IMR-90 (cell line): Measurements from ENCODE around the gene GRAMD2B. TPM values are rescaled to one million over a fixed set of nuclear protein-coding genes. Genes with fewer than 3 reads are reported as not detected.

Source experiments
- ATAC-seq: fragments of 200-7000 bp; cut with Tn5 transposase; 2 replicates; pipeline ENCODE4 v1.9.1; 2020; ENCODE audit warnings: low read depth, mild to moderate bottlenecking, moderate library complexity
- BruUV-seq: library from RNA; stranded (reverse); fragments of 400-500 nt; replicated peaks from 2 replicates; lab custom pipeline; 2021; lab: Mats Ljungman, UMichigan
- CTCF ChIA-PET: fragments of 300-600 bp; formaldehyde crosslinking; extraction: SDS; loops from one replicate; lab custom pipeline; 2021; ENCODE audit warnings: antibody characterized with exemption; lab: Yijun Ruan, JAX
- POLR2A ChIA-PET: fragments of 300-600 bp; sonication (Branson Sonifier 250); formaldehyde crosslinking; loops from one replicate; lab custom pipeline; 2022; ENCODE audit warnings: antibody characterized with exemption; ENCODE audit not compliant: unreplicated experiment; lab: Charles Lee
- DNase-seq: peaks from one replicate; pipeline ENCODE4 v3.0.0; 2013
- H2AFZ ChIP-seq: replicated peaks from 2 replicates; pipeline ENCODE3; 2013; ENCODE audit warnings: low read length, mild to moderate bottlenecking; ENCODE audit not compliant: poor library complexity
- H2AK5ac ChIP-seq: 2 replicates; pipeline ENCODE4 v1.6.1; 2013; ENCODE audit warnings: low read depth, low read length, inconsistent platforms
- H2AK9ac ChIP-seq: replicated peaks from 2 replicates; pipeline ENCODE3; 2013; ENCODE audit warnings: mild to moderate bottlenecking, low read depth, low read length, moderate library complexity; ENCODE audit not compliant: poor library complexity
- H2BK120ac ChIP-seq: 2 replicates; pipeline ENCODE4 v1.6.1; 2013; ENCODE audit warnings: low read depth, low read length, inconsistent platforms
- H2BK15ac ChIP-seq: 3 replicates; pipeline ENCODE4 v1.6.1; 2013; ENCODE audit warnings: low read depth, low read length, inconsistent platforms
- H2BK20ac ChIP-seq: 2 replicates; pipeline ENCODE4 v1.6.1; 2013; ENCODE audit warnings: low read depth, mild to moderate bottlenecking, inconsistent platforms, low read length, moderate library complexity
- H2BK5ac ChIP-seq: 2 replicates; pipeline ENCODE4 v1.6.1; 2013; ENCODE audit warnings: mild to moderate bottlenecking, low read depth, low read length, inconsistent platforms; ENCODE audit not compliant: poor library complexity, severe bottlenecking
- H3K14ac ChIP-seq: replicated peaks from 2 replicates; pipeline ENCODE4 v1.6.1; 2013; ENCODE audit warnings: low read depth, low read length, inconsistent platforms
- H3K18ac ChIP-seq: 2 replicates; pipeline ENCODE4 v1.6.1; 2013; ENCODE audit warnings: low read depth, low read length, control low read depth
- H3K23ac ChIP-seq: 2 replicates; pipeline ENCODE4 v1.6.1; 2013; ENCODE audit warnings: low read depth, low read length, inconsistent platforms
- H3K27ac ChIP-seq: 2 replicates; pipeline ENCODE4 v1.5.1; 2013; ENCODE audit warnings: mild to moderate bottlenecking, control low read depth, low read length; ENCODE audit not compliant: insufficient read depth
- H3K27me3 ChIP-seq: 2 replicates; pipeline ENCODE4 v1.6.1; 2013; ENCODE audit warnings: low read length; ENCODE audit not compliant: control insufficient read depth, insufficient read depth
- H3K36me3 ChIP-seq: 2 replicates; pipeline ENCODE4 v1.6.1; 2013; ENCODE audit warnings: low read length, mixed read lengths; ENCODE audit not compliant: control insufficient read depth, insufficient read depth
- H3K4ac ChIP-seq: 2 replicates; pipeline ENCODE4 v1.6.1; 2013; ENCODE audit warnings: low read depth, low read length, inconsistent platforms
- H3K4me1 ChIP-seq: 2 replicates; pipeline ENCODE4 v1.6.1; 2013; ENCODE audit warnings: low read length, mixed read lengths; ENCODE audit not compliant: control insufficient read depth, insufficient read depth
- H3K4me2 ChIP-seq: 2 replicates; pipeline ENCODE4 v1.6.1; 2013; ENCODE audit warnings: low read depth, mild to moderate bottlenecking, control low read depth, low read length, moderate library complexity
- H3K4me3 ChIP-seq: 2 replicates; pipeline ENCODE4 v1.5.1; 2013; ENCODE audit warnings: low read depth, mild to moderate bottlenecking, control low read depth, low read length, moderate library complexity; ENCODE audit not compliant: insufficient read depth
- H3K56ac ChIP-seq: 2 replicates; pipeline ENCODE4 v1.6.1; 2013; ENCODE audit warnings: low read length, inconsistent platforms; ENCODE audit not compliant: insufficient read depth; ENCODE audit errors: extremely low read depth
- H3K79me1 ChIP-seq, 2 experiments: 2 replicates each; pipeline ENCODE4 v1.6.1; 2013; ENCODE audit warnings: low read length in 2 of 2, inconsistent platforms in 1 of 2, low read depth in 1 of 2
- H3K9ac ChIP-seq: 2 replicates; pipeline ENCODE4 v1.6.1; 2013; ENCODE audit warnings: low read depth, low read length, control low read depth
- H3K9me1 ChIP-seq: 2 replicates; pipeline ENCODE4 v1.6.1; 2013; ENCODE audit warnings: low read length, inconsistent platforms; ENCODE audit not compliant: insufficient read depth
- H3K9me3 ChIP-seq: 2 replicates; pipeline ENCODE4 v1.6.1; 2013; ENCODE audit warnings: low read length; ENCODE audit not compliant: control insufficient read depth, insufficient read depth
- H4K20me1 ChIP-seq: 2 replicates; pipeline ENCODE4 v1.6.1; 2013; ENCODE audit warnings: low read length, inconsistent platforms; ENCODE audit not compliant: insufficient read depth
- H4K5ac ChIP-seq: 2 replicates; pipeline ENCODE4 v1.6.1; 2013; ENCODE audit warnings: mild to moderate bottlenecking, low read depth, low read length, control low read depth
- H4K8ac ChIP-seq, 2 experiments: 2 replicates each; pipeline ENCODE4 v1.6.1; 2013; ENCODE audit warnings: low read depth in 2 of 2, low read length in 2 of 2, control low read depth in 1 of 2, inconsistent platforms in 1 of 2
- H4K91ac ChIP-seq: 2 replicates; pipeline ENCODE4 v1.6.1; 2013; ENCODE audit warnings: low read depth, low read length, inconsistent platforms; ENCODE audit not compliant: insufficient read depth
- BHLHE40 ChIP-seq: fragments of 150-350 bp; IDR thresholded peaks from 2 replicates; pipeline ENCODE4 v1.6.1; 2016; ENCODE audit warnings: mild to moderate bottlenecking, low read depth, low read length
- CEBPB ChIP-seq: IDR thresholded peaks from 2 replicates; pipeline ENCODE4 v1.6.1; 2012; ENCODE audit warnings: low read depth, low read length, improper control_type of control experiment
- CHD1 ChIP-seq: IDR thresholded peaks from 2 replicates; pipeline ENCODE4 v1.6.1; 2012; ENCODE audit warnings: low read depth, low read length, improper control_type of control experiment
- ELK1 ChIP-seq: fragments of 150-350 bp; IDR thresholded peaks from 2 replicates; pipeline ENCODE4 v1.6.1; 2016; ENCODE audit warnings: low read depth, mild to moderate bottlenecking, low read length, moderate library complexity, borderline replicate concordance
- MAZ ChIP-seq: IDR thresholded peaks from 2 replicates; pipeline ENCODE4 v1.6.1; 2012; ENCODE audit warnings: low read depth, mild to moderate bottlenecking, low read length, improper control_type of control experiment, moderate library complexity, borderline replicate concordance
- MXI1 ChIP-seq: IDR thresholded peaks from 2 replicates; pipeline ENCODE4 v1.6.1; 2012; ENCODE audit warnings: low read depth, mild to moderate bottlenecking, low read length, moderate library complexity, borderline replicate concordance
- RAD21 ChIP-seq: IDR thresholded peaks from 2 replicates; pipeline ENCODE4 v1.6.1; 2012; ENCODE audit warnings: low read length, improper control_type of control experiment
- SMC3 ChIP-seq: fragments of 150-350 bp; IDR thresholded peaks from 2 replicates; pipeline ENCODE4 v1.6.1; 2016; ENCODE audit warnings: low read depth, mild to moderate bottlenecking, antibody characterized with exemption, low read length, moderate library complexity
- WGBS, 2 experiments: methylation state at CpG; one replicate each; pipeline versions ENCODE4 v1.1.5 to v1.1.7; 2013; ENCODE audit warnings: missing lambda C conversion rate in 2 of 2; ENCODE audit not compliant: insufficient read length in 1 of 2; ENCODE audit errors: extremely low coverage in 2 of 2; 5-methylcytosine and 5-hydroxymethylcytosine counted together
- dilution Hi-C: fragments of 300-500 bp; cut with HindIII; formaldehyde crosslinking; loops from one replicate; pipeline ENCODE4 v1.14.3; 2018; ENCODE audit warnings: low sequenced_read_pairs; ENCODE audit not compliant: unreplicated experiment
- in situ Hi-C: fragments of 300-500 bp; cut with MboI; formaldehyde crosslinking; loops from 3 replicates; pipeline ENCODE4 v1.14.3; 2019; ENCODE audit warnings: low sequenced_read_pairs, inconsistent platforms, mixed read lengths
- intact Hi-C: fragments of 100-400 bp; cut with micrococcal nuclease; formaldehyde crosslinking; loops from 2 replicates; pipeline ENCODE4 v1.10.0; 2022
- polyA plus RNA-seq, 3 experiments: library from polyadenylated mRNA; depleted of rRNA; stranded (reverse); fragments of >200 nt; gene quantifications; 2 replicates each; pipeline ENCODE4 v1.2.3, GENCODE V29; 2012; ENCODE audit warnings: low replicate concordance in 1 of 3
- total RNA-seq: library from RNA; depleted of rRNA; stranded (reverse); fragments of >200 nt; gene quantifications from 2 replicates; pipeline ENCODE4 v1.2.3, GENCODE V29; 2012
- TF ChIP-seq, protein P1 (sequence below): conservative IDR thresholded peaks from 2 replicates; pipeline ENCODE4 v1.5.1; 2012; ENCODE audit warnings: mild to moderate bottlenecking, low read depth, low read length, improper control_type of control experiment

GRAMD2B gene
- total and polyA plus RNA-seq, 2 of the 4 experiments (the other 2 are of a cell fraction): 13.9 to 20.3 TPM

GRCh38 chr5:126460977-126461376 lies 37.8 kb downstream of the GRAMD2B start:
- no peak overlapping the region for H2BK120ac ChIP-seq
- no peak overlapping the region for H2BK20ac ChIP-seq
- DNase-seq (no peak), ATAC-seq (no peak)
- no peaks in the 10 kb centered on the region for H3K27me3 ChIP-seq
- H4K8ac ChIP-seq: no peak overlapping the region
- no peak overlapping the region for H2BK15ac ChIP-seq
- peaks cover 20 to 43% of the 10 kb centered on the region in 2 experiments for H3K79me1 ChIP-seq
- H3K4me3 ChIP-seq: no peak overlapping the region
- ChIA-PET CTCF (no interaction called here), POLR2A (no interaction called here)
- H2AFZ ChIP-seq: no peak overlapping the region
- in situ Hi-C loops: no loop called here
- no peak overlapping the region for H3K9ac ChIP-seq
- H4K20me1 ChIP-seq: no peaks in the 10 kb centered on the region; the same call in 1 of the 2 replicates
- H3K9me1 ChIP-seq: peaks cover 3% of the 10 kb centered on the region; the same call in 1 of the 2 replicates
- H3K4me2 ChIP-seq: no peak overlapping the region
- H3K4me1 ChIP-seq: no peaks in the 10 kb centered on the region
- peaks cover 2% of the 10 kb centered on the region; the same call in 1 of the 2 replicates for H3K36me3 ChIP-seq
- no peak overlapping the region for H2AK9ac ChIP-seq
- H2BK5ac ChIP-seq: no peak overlapping the region
- no peak overlapping the region for H3K56ac ChIP-seq
- no peak overlapping the region for H2AK5ac ChIP-seq
- no peaks in the 10 kb centered on the region for H3K9me3 ChIP-seq
- dilution Hi-C loops: no loop called here
- BruUV-seq: no TSS peak
- WGBS, 2 experiments: no CpG with 5 or more reads among the region's 1 CpG
- intact Hi-C loops: no loop called here
- H3K14ac ChIP-seq: no peak overlapping the region
- TF ChIP-seq ELK1 (no peak), BHLHE40 (no peak), MAZ (no peak), MXI1 (no peak), CEBPB (no peak), RAD21 (no peak), CHD1 (no peak), SMC3 (no peak)
- TF ChIP-seq, protein P1, sequence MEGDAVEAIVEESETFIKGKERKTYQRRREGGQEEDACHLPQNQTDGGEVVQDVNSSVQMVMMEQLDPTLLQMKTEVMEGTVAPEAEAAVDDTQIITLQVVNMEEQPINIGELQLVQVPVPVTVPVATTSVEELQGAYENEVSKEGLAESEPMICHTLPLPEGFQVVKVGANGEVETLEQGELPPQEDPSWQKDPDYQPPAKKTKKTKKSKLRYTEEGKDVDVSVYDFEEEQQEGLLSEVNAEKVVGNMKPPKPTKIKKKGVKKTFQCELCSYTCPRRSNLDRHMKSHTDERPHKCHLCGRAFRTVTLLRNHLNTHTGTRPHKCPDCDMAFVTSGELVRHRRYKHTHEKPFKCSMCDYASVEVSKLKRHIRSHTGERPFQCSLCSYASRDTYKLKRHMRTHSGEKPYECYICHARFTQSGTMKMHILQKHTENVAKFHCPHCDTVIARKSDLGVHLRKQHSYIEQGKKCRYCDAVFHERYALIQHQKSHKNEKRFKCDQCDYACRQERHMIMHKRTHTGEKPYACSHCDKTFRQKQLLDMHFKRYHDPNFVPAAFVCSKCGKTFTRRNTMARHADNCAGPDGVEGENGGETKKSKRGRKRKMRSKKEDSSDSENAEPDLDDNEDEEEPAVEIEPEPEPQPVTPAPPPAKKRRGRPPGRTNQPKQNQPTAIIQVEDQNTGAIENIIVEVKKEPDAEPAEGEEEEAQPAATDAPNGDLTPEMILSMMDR: no peak
- no peak overlapping the region for H4K5ac ChIP-seq
- H3K27ac ChIP-seq: no peak overlapping the region
- no peak overlapping the region for H3K4ac ChIP-seq
- no peak overlapping the region for H4K91ac ChIP-seq
- no peak overlapping the region for H3K23ac ChIP-seq
- no peak overlapping the region for H3K18ac ChIP-seq
